Aorta (tissue), 5 donors: ENCODE measurements around the gene LBR. TPM values are rescaled to one million over a fixed set of nuclear protein-coding genes. Genes with fewer than 3 reads are reported as not detected.
"Not testable (repeated sequence)": the region's sequence is repeated elsewhere in the genome, so short reads cannot be mapped to it uniquely, and the experiment has no call there.

Experiments
- ATAC-seq: fragments of 200-7000 bp; cut with Tn5 transposase; one replicate; pipeline ENCODE4 v1.9.1; 2022; ENCODE audit warnings: moderate library complexity; ENCODE audit not compliant: low FRiP score
- DNase-seq, 2 donors: peaks; one replicate each; pipeline ENCODE4 v3.0.0-alpha.2; 2020
- H3K27ac ChIP-seq, 2 donors: one replicate each; pipeline ENCODE4 v1.5.1; 2013; ENCODE audit warnings: low read length in 2 of 2, mild to moderate bottlenecking in 2 of 2, moderate library complexity in 2 of 2, control low read depth in 1 of 2, inconsistent platforms in 1 of 2, low read depth in 1 of 2
- H3K27me3 ChIP-seq, 2 donors: one replicate each; pipeline ENCODE4 v1.6.1; 2013; ENCODE audit warnings: control low read depth in 1 of 2, low read length in 1 of 2, mild to moderate bottlenecking in 1 of 2, moderate library complexity in 1 of 2; ENCODE audit not compliant: insufficient read depth in 2 of 2, control insufficient read depth in 1 of 2
- H3K36me3 ChIP-seq, 2 donors: one replicate each; pipeline ENCODE4 v1.6.1; 2013; ENCODE audit warnings: control low read depth in 1 of 2, low read length in 1 of 2, mild to moderate bottlenecking in 1 of 2; ENCODE audit not compliant: insufficient read depth in 2 of 2, control insufficient read depth in 1 of 2
- H3K4me1 ChIP-seq, 2 donors: one replicate each; pipeline ENCODE4 v1.6.1; 2013; ENCODE audit warnings: low read length in 2 of 2, control low read depth in 1 of 2, mild to moderate bottlenecking in 1 of 2, moderate library complexity in 1 of 2; ENCODE audit not compliant: insufficient read depth in 2 of 2, control insufficient read depth in 1 of 2
- H3K4me3 ChIP-seq, 2 donors: one replicate each; pipeline ENCODE4 v1.5.1; 2013; ENCODE audit warnings: low read length in 2 of 2, control low read depth in 1 of 2, mild to moderate bottlenecking in 1 of 2
- H3K9me3 ChIP-seq: one replicate; pipeline ENCODE4 v1.6.1; 2013; ENCODE audit warnings: mild to moderate bottlenecking, low read length; ENCODE audit not compliant: control insufficient read depth
- WGBS, 2 donors: extraction: QIAGEN DNeasy Blood & Tissue Kit; methylation state at CpG; one replicate each; pipeline ENCODE4 v1.1.7; 2013; 5-methylcytosine and 5-hydroxymethylcytosine counted together
- intact Hi-C, 2 donors: fragments of 100-400 bp; cut with DNase I; formaldehyde crosslinking; loops; one replicate each; pipeline versions ENCODE4 v1.14.2 to v1.15.0; 2022
- polyA plus RNA-seq, 2 donors: library from polyadenylated mRNA; stranded (reverse); fragments of 200-250 nt; gene quantifications; one replicate each; pipeline ENCODE4 v1.2.3, GENCODE V29; 2013
- total RNA-seq, 2 donors: library from RNA; stranded (reverse); fragmentation: NEBNext Ultra II Directional; extraction: Animal tissue kit (Norgen Biotek cat#: 25700); gene quantifications; one replicate each; pipeline ENCODE4 v1.2.1, GENCODE V29; 2021
- donor health status: healthy with polysubstance abuse.
- donor health status: Bipolar disorder and iron deficiency.
- donor health status: DM: no; HTN: no; CAD: no.
- donor health status: DM: no; HTN: no; CAD: no.
- donor health status: DM: yes; HTN: yes; CAD: no.

Gene LBR
- total and polyA plus RNA-seq, 4 donors, result 8.5 to 48.4 (median 29.2) TPM

- 95 to 96% methylated on average over 2 to 3 of the region's 3 CpGs for WGBS, 2 donors
- DNase-seq, H3K27me3 ChIP-seq, H3K9me3 ChIP-seq, H3K4me3 ChIP-seq, H3K4me1 ChIP-seq, intact Hi-C loops, ATAC-seq, H3K27ac ChIP-seq, H3K36me3 ChIP-seq: not testable (repeated sequence)
These were observed 41.0 kb downstream of the LBR start for GRCh38 chr1:225386860-225387259.

- Histone ChIP-seq H3K36me3 (no peaks in the 10 kb centered on the region), H3K27ac (no peak overlapping the region), H3K9me3 (peaks cover 1% of the 10 kb centered on the region), H3K4me3 (no peak overlapping the region), H3K27me3 (no peaks in the 10 kb centered on the region), H3K4me1 (no peaks in the 10 kb centered on the region)
- 92 to 94% methylated on average over 1 of the region's 1 CpG for WGBS, 2 donors
- DNase-seq (no peak), ATAC-seq (no peak)
- intact Hi-C loops, result no loop called here
These were observed 47.1 kb downstream of the LBR start for GRCh38 chr1:225380691-225381090.

DNA sequence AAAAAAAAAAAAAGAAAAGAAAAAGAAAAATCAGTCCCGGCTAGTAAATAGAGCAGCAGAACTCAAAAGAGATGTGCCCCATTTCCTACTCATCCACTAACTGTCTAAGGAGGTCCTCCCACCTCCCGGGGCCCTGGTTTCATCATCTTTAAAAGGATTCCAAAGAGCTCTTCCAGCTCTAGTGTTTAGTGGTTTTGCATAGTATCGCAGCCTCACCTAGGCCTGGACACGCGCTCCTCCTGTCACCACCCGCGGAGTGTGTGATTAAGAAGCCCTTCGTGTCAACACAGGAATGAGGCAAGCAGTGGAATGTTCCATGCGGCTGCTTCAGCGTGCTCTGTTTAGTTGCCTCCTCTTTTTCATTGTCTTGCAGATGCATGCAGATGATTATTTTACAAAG is 49.0 kb downstream of the LBR start:
- Histone ChIP-seq H3K9me3 (peaks cover 1% of the 10 kb centered on the region), H3K4me1 (no peaks in the 10 kb centered on the region), H3K36me3 (no peaks in the 10 kb centered on the region), H3K27me3 (no peaks in the 10 kb centered on the region), H3K27ac (no peak overlapping the region), H3K4me3 (no peak overlapping the region)
- 29 to 30% methylated on average over 10 of the region's 10 CpGs for WGBS, 2 donors
- ATAC-seq (no peak), DNase-seq (no peak)
- intact Hi-C loops, result no loop called here

- no peak for ATAC-seq
- no peaks in the 10 kb centered on the region for H3K4me1 ChIP-seq
- intact Hi-C loops, result no loop called here
- 75 to 78% methylated on average over 4 of the region's 4 CpGs for WGBS, 2 donors
- no peak for DNase-seq
- H3K27me3 ChIP-seq, result no peaks in the 10 kb centered on the region
- H3K4me3 ChIP-seq, result no peak overlapping the region
- no peak overlapping the region for H3K27ac ChIP-seq
- no peaks in the 10 kb centered on the region for H3K36me3 ChIP-seq
- H3K9me3 ChIP-seq, result no peaks in the 10 kb centered on the region
These were observed 52.8 kb downstream of the LBR start for GRCh38 chr1:225374996-225375395.

- intact Hi-C loops, result no loop called here
- WGBS, 2 donors, result 92 to 93% methylated on average over 19 to 21 of the region's 21 CpGs
- H3K36me3 ChIP-seq, result no peaks in the 10 kb centered on the region
- no peaks in the 10 kb centered on the region for H3K9me3 ChIP-seq
- H3K4me3 ChIP-seq, result no peak overlapping the region
- DNase-seq (no peak), ATAC-seq (no peak)
- no peaks in the 10 kb centered on the region for H3K27me3 ChIP-seq
- H3K4me1 ChIP-seq, result no peaks in the 10 kb centered on the region
- H3K27ac ChIP-seq, result no peak overlapping the region
These were observed 54.7 kb downstream of the LBR start for GRCh38 chr1:225373155-225373554.

DNA sequence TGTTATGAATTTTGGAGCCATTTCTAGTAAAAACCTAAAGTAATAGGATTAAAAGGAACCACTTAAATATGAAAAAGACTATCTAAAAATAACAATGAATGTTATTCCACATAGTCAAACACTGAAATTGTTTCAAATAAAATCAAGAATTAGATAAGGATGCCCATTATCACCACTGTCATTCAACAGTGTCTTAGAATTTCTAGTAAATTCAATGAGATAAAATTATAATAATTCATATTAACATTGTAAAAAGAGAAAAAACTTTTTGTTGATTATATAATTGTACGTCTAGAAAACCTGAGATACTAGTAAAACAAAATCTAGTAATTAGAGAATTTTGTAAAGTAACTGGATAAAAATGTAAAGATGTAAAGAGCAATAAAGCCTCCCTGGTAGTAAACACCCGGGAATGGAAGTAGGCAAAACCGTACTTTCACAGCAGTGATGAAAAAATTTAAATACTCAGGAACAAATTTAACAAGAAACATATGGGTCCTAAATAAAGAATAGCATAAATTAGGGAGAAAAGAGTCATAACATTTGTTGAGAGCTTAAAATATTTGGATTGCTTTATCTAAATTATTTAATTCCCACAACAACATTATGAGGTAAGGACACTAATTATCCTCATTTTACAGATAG is 56.4 kb downstream of the LBR start:
- ATAC-seq (no peak), DNase-seq (no peak)
- WGBS, 2 donors, result 28 to 35% methylated on average over 3 of the region's 3 CpGs
- no peaks in the 10 kb centered on the region for H3K4me1 ChIP-seq
- intact Hi-C loops, result no loop called here
- no peaks in the 10 kb centered on the region for H3K36me3 ChIP-seq
- no peak overlapping the region for H3K27ac ChIP-seq
- H3K9me3 ChIP-seq, result no peaks in the 10 kb centered on the region
- H3K27me3 ChIP-seq, result no peaks in the 10 kb centered on the region
- no peak overlapping the region for H3K4me3 ChIP-seq

DNA sequence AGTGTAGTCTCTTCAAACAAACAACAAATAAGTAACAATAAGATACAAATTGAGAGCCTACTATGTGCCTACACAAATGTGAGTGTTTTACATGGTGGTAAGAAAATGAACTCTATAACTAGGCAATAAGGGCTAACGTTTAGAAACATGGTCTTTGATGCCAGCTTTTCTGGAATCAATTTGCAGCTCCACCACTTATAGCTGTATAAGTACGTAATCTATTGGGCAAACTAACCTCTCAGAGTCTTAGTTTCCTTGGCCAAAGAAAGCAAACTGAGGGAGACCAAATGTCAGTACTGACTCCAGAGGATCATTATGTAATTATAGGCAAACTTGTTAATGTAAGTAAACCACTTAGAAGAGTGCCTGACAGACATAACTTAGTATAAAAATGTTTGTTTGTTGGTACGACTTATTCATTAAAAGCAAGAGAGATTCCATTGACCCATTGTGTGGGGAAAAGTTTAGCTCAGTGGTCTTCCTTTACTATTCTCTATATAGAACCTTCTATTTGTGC is 59.7 kb downstream of the LBR start:
- Histone ChIP-seq H3K9me3 (no peaks in the 10 kb centered on the region), H3K4me1 (no peaks in the 10 kb centered on the region), H3K4me3 (no peak overlapping the region), H3K36me3 (no peaks in the 10 kb centered on the region), H3K27ac (no peak overlapping the region), H3K27me3 (no peaks in the 10 kb centered on the region)
- DNase-seq (no peak), ATAC-seq (no peak)
- intact Hi-C loops, result no loop called here
- 35 to 46% methylated on average over 3 of the region's 3 CpGs for WGBS, 2 donors

DNA sequence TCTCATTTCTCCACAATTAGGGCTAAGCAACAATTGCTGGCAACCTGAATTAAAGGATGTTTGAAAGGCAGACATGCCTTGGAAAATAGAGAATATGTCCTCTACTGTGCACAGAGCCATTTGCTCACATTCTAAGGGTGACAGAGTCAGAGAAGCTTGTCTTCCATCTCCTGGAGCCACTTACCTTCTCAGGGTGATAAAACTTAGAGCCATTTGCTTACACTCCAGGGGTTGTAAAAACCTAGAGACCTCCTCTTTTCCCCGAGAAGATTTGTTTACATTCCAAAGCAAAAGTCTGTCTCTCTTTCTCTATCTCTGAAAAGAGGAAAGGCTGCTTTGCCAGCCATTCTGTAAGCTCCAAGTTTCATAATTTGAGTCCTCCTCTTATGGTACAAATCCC is 61.3 kb downstream of the LBR start:
- Histone ChIP-seq H3K27me3 (no peaks in the 10 kb centered on the region), H3K9me3 (no peaks in the 10 kb centered on the region), H3K27ac (no peak overlapping the region), H3K36me3 (no peaks in the 10 kb centered on the region), H3K4me3 (no peak overlapping the region), H3K4me1 (no peaks in the 10 kb centered on the region)
- DNase-seq (no peak), ATAC-seq (no peak)
- WGBS, 2 donors, result 5 to 10% methylated on average over 1 of the region's 1 CpG
- intact Hi-C loops, result no loop called here

GRCh38 chr1:225366018-225366417 is 61.8 kb downstream of the LBR start:
- Histone ChIP-seq H3K9me3 (no peaks in the 10 kb centered on the region), H3K36me3 (no peaks in the 10 kb centered on the region), H3K27ac (no peak overlapping the region), H3K4me3 (no peak overlapping the region), H3K27me3 (no peaks in the 10 kb centered on the region), H3K4me1 (no peaks in the 10 kb centered on the region)
- intact Hi-C loops, result no loop called here
- no peak for DNase-seq
- no peak for ATAC-seq
